HEK293 (cell line): ENCODE results near the gene SSU72.
A peak's percentile ranks its signal among the peaks of the same experiment; 100 is the strongest.

Source experiments
- KLF10 ChIP-seq: fragments of 450-650 bp; IDR thresholded peaks from 2 replicates; pipeline ENCODE4 v1.5.1; 2018; ENCODE audit warnings: missing biosample characterization, mild to moderate bottlenecking, missing genetic modification characterization
- KLF17 ChIP-seq: fragments of 450-650 bp; formaldehyde crosslinking; IDR thresholded peaks from 2 replicates; pipeline ENCODE4 v1.5.1; 2016; ENCODE audit warnings: missing biosample characterization, missing genetic modification characterization
- PRDM10 ChIP-seq: fragments of 450-650 bp; formaldehyde crosslinking; IDR thresholded peaks from 2 replicates; pipeline ENCODE4 v1.5.1; 2016; ENCODE audit warnings: missing biosample characterization, missing genetic modification characterization
- PRDM2 ChIP-seq: fragments of 450-650 bp; formaldehyde crosslinking; IDR thresholded peaks from 2 replicates; pipeline ENCODE4 v1.5.1; 2016; ENCODE audit warnings: missing biosample characterization, missing genetic modification characterization, borderline replicate concordance
- RBAK ChIP-seq: fragments of 450-650 bp; formaldehyde crosslinking; IDR thresholded peaks from 2 replicates; pipeline ENCODE4 v1.5.1; 2016; ENCODE audit warnings: missing biosample characterization, missing genetic modification characterization
- SALL2 ChIP-seq: fragments of 450-650 bp; formaldehyde crosslinking; IDR thresholded peaks from 2 replicates; pipeline ENCODE4 v1.5.0; 2017; ENCODE audit warnings: missing biosample characterization, mild to moderate bottlenecking, missing genetic modification characterization, borderline replicate concordance
- YY1 ChIP-seq: fragments of 450-650 bp; formaldehyde crosslinking; IDR thresholded peaks from 2 replicates; pipeline ENCODE4 v1.5.1; 2018; ENCODE audit warnings: missing biosample characterization, missing genetic modification characterization
- ZBTB17 ChIP-seq: fragments of 450-650 bp; formaldehyde crosslinking; IDR thresholded peaks from 2 replicates; pipeline ENCODE4 v1.5.1; 2016; ENCODE audit warnings: missing biosample characterization, missing genetic modification characterization
- ZBTB20 ChIP-seq: fragments of 450-650 bp; formaldehyde crosslinking; IDR thresholded peaks from 2 replicates; pipeline ENCODE4 v1.5.1; 2016; ENCODE audit warnings: missing biosample characterization, missing genetic modification characterization
- ZNF132 ChIP-seq: fragments of 450-650 bp; formaldehyde crosslinking; IDR thresholded peaks from 2 replicates; pipeline ENCODE4 v1.5.1; 2017; ENCODE audit warnings: missing biosample characterization, missing genetic modification characterization, borderline replicate concordance
- ZNF140 ChIP-seq: fragments of 450-650 bp; formaldehyde crosslinking; IDR thresholded peaks from 2 replicates; pipeline ENCODE4 v1.5.1; 2016; ENCODE audit warnings: missing biosample characterization, missing genetic modification characterization
- ZNF221 ChIP-seq: fragments of 450-650 bp; formaldehyde crosslinking; IDR thresholded peaks from 2 replicates; pipeline ENCODE4 v1.5.1; 2017; ENCODE audit warnings: missing biosample characterization, missing genetic modification characterization, borderline replicate concordance
- ZNF239 ChIP-seq: fragments of 450-650 bp; formaldehyde crosslinking; IDR thresholded peaks from 2 replicates; pipeline ENCODE4 v1.5.1; 2016; ENCODE audit warnings: missing biosample characterization, missing genetic modification characterization
- ZNF274 ChIP-seq, 2 experiments: fragments of 200-500 bp in 1 of 2; fragments of 450-650 bp in 1 of 2; sonication (Bioruptor generic) in 1 of 2; formaldehyde crosslinking in 1 of 2; IDR thresholded peaks; 2 replicates each; pipeline versions ENCODE4 v1.5.1 to v1.6.1; 2014 to 2016; ENCODE audit warnings: borderline replicate concordance in 1 of 2, inconsistent platforms in 1 of 2, low read length in 1 of 2, missing biosample characterization in 1 of 2, missing genetic modification characterization in 1 of 2
- ZNF302 ChIP-seq: fragments of 450-650 bp; formaldehyde crosslinking; IDR thresholded peaks from 2 replicates; pipeline ENCODE4 v1.5.1; 2016; ENCODE audit warnings: missing biosample characterization, missing genetic modification characterization, low read depth
- ZNF366 ChIP-seq: fragments of 450-650 bp; formaldehyde crosslinking; conservative IDR thresholded peaks from 2 replicates; pipeline ENCODE4 v1.5.1; 2016; ENCODE audit warnings: missing biosample characterization, missing genetic modification characterization
- ZNF416 ChIP-seq: fragments of 450-650 bp; formaldehyde crosslinking; IDR thresholded peaks from 2 replicates; pipeline ENCODE4 v1.5.1; 2016; ENCODE audit warnings: missing biosample characterization, missing genetic modification characterization
- ZNF449 ChIP-seq: fragments of 450-650 bp; formaldehyde crosslinking; IDR thresholded peaks from 2 replicates; pipeline ENCODE4 v1.5.1; 2017; ENCODE audit warnings: missing biosample characterization, mild to moderate bottlenecking, missing genetic modification characterization, moderate library complexity
- ZNF473 ChIP-seq: fragments of 450-650 bp; formaldehyde crosslinking; IDR thresholded peaks from 2 replicates; pipeline ENCODE4 v1.5.1; 2017; ENCODE audit warnings: missing biosample characterization, missing genetic modification characterization
- ZNF529 ChIP-seq: fragments of 450-650 bp; formaldehyde crosslinking; IDR thresholded peaks from 2 replicates; pipeline ENCODE4 v1.5.1; 2017; ENCODE audit warnings: missing genetic modification characterization, missing biosample characterization; ENCODE audit not compliant: insufficient replicate concordance
- ZNF580 ChIP-seq: fragments of 450-650 bp; formaldehyde crosslinking; IDR thresholded peaks from 2 replicates; pipeline ENCODE4 v1.5.1; 2016; ENCODE audit warnings: missing biosample characterization, missing genetic modification characterization
- ZNF76 ChIP-seq: fragments of 450-650 bp; formaldehyde crosslinking; IDR thresholded peaks from 2 replicates; pipeline ENCODE4; 2016; ENCODE audit warnings: low read depth, missing biosample characterization, missing genetic modification characterization, borderline replicate concordance
- ZNF837 ChIP-seq: fragments of 450-650 bp; formaldehyde crosslinking; IDR thresholded peaks from 2 replicates; pipeline ENCODE4 v1.5.1; 2016; ENCODE audit warnings: missing biosample characterization, missing genetic modification characterization
- ZSCAN5A ChIP-seq: fragments of 450-650 bp; formaldehyde crosslinking; IDR thresholded peaks from 2 replicates; pipeline ENCODE4 v1.5.1; 2016; ENCODE audit warnings: missing biosample characterization, missing genetic modification characterization

The SSU72 gene

GRCh38 chr1:1615256-1616044 lies 40.8 kb upstream of the SSU72 start, which contains the start of gene MIB2 (continued):
- TF ChIP-seq SALL2 (tag by site-specific recombination) = no peak
- 0 out of 2 replicates have a peak, but pooled peaks have one; percentile 12 for TF ChIP-seq ZNF449 (tag by site-specific recombination)
- TF ChIP-seq ZNF473 = no peak
- no peak for TF ChIP-seq RBAK (tag by site-specific recombination)
- TF ChIP-seq ZNF580 (tag by site-specific recombination) = peak; percentile 96
- TF ChIP-seq ZBTB17 (tag by site-specific recombination) = no peak
- no peak for TF ChIP-seq ZNF140 (tag by site-specific recombination)
- 0 out of 2 replicates have a peak, but pooled peaks have one; percentile 33 for TF ChIP-seq ZNF837
- peak; percentile 92 for TF ChIP-seq ZNF76
- peak; percentile 85 for TF ChIP-seq KLF10
- TF ChIP-seq ZNF366 (tag by site-specific recombination) = no peak
- TF ChIP-seq ZNF529 (tag by site-specific recombination) = no peak
- no peak for TF ChIP-seq PRDM2 (tag by site-specific recombination)
- peak; percentile 97 for TF ChIP-seq ZSCAN5A
- TF ChIP-seq ZNF416 (tag by site-specific recombination) = no peak
- TF ChIP-seq KLF17 = peak; percentile 96
- peak; percentile 69; the same call in 1 of the 2 replicates for TF ChIP-seq ZNF239
- no peak for TF ChIP-seq ZNF221
- no peak for TF ChIP-seq PRDM10 (tag by site-specific recombination)
- TF ChIP-seq ZNF274 (IDR thresholded peaks at IDR 0.05; ENCODE audit: low read length) = no peak
- TF ChIP-seq ZNF274 (tag by site-specific recombination; IDR thresholded peaks at IDR 0.05; ENCODE audit: borderline replicate concordance) = no peak
- peak; percentile 90; the same call in 1 of the 2 replicates for TF ChIP-seq ZBTB20 (tag by site-specific recombination)
- peak; percentile 60 for TF ChIP-seq YY1 (tag by site-specific recombination)
- TF ChIP-seq ZNF302 (tag by site-specific recombination) = no peak
- TF ChIP-seq ZNF132 (tag by site-specific recombination) = no peak
